Stomach (tissue), 4 donors: ENCODE results near the gene KLHDC3.

ENCODE experiments used
- EP300 ChIP-seq: sonication (generic); formaldehyde crosslinking; IDR thresholded peaks from one replicate; pipeline ENCODE4 v1.6.1; 2017; ENCODE audit warnings: antibody characterized with exemption
- POLR2A ChIP-seq, 4 donors: fragments of 450-650 bp; IDR thresholded peaks; one replicate each; pipeline ENCODE4 v1.6.1; 2016; ENCODE audit warnings: antibody characterized with exemption in 4 of 4, control low read depth in 2 of 4, mild to moderate bottlenecking in 1 of 4, moderate library complexity in 1 of 4
- POLR2AphosphoS5 ChIP-seq, 3 donors: sonication (generic); formaldehyde crosslinking; IDR thresholded peaks; one replicate each; pipeline ENCODE4 v1.6.1; 2016; ENCODE audit warnings: antibody characterized with exemption in 3 of 3
- TF ChIP-seq, protein P1 (sequence below), 7 experiments: fragments of 450-650 bp in 4 of 7; fragments of 200-600 bp in 3 of 7; sonication (generic) in 3 of 7; IDR thresholded peaks; one replicate each; pipeline ENCODE4 v1.5.1; 2016 to 2019; ENCODE audit warnings: antibody characterized with exemption in 7 of 7, control low read depth in 2 of 7, mild to moderate bottlenecking in 1 of 7

DNA sequence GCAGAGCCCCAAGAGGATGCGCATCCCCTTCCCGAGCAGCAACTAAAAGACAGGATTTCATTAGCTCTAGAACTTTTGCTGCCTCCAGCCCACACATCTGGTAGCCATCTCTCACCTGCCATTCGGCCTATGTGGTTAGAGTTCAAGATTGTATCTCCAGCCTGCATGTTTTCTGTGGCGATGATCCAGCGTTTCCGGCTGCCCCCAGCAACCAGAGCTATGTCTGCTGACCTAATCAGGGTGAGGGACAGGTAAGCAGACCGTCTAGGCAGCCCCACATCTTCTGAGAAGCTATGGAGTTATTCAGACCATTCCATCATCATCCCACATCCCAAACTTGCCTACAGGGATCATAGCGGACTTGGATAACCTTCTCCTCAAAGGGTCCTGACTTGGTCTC lies 41.9 kb downstream of the KLHDC3 start:
- TF ChIP-seq, protein P1, sequence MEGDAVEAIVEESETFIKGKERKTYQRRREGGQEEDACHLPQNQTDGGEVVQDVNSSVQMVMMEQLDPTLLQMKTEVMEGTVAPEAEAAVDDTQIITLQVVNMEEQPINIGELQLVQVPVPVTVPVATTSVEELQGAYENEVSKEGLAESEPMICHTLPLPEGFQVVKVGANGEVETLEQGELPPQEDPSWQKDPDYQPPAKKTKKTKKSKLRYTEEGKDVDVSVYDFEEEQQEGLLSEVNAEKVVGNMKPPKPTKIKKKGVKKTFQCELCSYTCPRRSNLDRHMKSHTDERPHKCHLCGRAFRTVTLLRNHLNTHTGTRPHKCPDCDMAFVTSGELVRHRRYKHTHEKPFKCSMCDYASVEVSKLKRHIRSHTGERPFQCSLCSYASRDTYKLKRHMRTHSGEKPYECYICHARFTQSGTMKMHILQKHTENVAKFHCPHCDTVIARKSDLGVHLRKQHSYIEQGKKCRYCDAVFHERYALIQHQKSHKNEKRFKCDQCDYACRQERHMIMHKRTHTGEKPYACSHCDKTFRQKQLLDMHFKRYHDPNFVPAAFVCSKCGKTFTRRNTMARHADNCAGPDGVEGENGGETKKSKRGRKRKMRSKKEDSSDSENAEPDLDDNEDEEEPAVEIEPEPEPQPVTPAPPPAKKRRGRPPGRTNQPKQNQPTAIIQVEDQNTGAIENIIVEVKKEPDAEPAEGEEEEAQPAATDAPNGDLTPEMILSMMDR (IDR thresholded peaks at IDR 0.05) = no peak
- TF ChIP-seq POLR2AphosphoS5 (IDR thresholded peaks at IDR 0.05) (no peak), POLR2A (IDR thresholded peaks at IDR 0.05) (no peak), EP300 (no peak)
